Stimulated activated CD4-positive, alpha-beta T cell treated with anti-CD3 and anti-CD28 coated beads, Interleukin-1b, Interleukin-23, amount 100 ng/mL, for 1 hour (primary cell): ENCODE measurements around the gene ATRNL1.

Source experiments
- DNase-seq, 2 donors: peaks; one replicate each; pipeline ENCODE4 v3.0.0-alpha.2; 2020; ENCODE audit warnings: low read depth in 2 of 2

The ATRNL1 gene

GRCh38 chr10:115604627-115605026 lies 511.5 kb downstream of the ATRNL1 start:
- no peak for DNase-seq

DNA sequence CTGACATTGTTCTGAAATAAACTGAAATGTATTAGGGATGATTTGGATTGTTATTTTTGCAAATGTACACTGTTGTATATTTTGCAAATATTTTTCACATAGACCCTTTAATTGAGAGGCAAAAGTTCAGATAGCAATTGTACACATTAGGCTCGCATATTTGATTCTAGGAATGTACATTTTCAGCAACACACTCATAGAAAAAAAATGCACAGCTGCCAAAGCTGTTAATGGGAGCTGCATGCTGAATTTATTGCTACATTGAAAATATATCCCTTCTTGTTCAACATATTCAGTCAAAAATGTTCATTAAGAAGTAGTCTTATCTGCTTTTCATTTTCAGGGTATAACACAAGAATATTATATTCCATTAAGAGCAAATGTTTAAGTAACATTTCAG lies 512.9 kb downstream of the ATRNL1 start:
- DNase-seq, result no peak

- DNase-seq, result no peak
These were observed 513.6 kb downstream of the ATRNL1 start for GRCh38 chr10:115606741-115607140.

DNA sequence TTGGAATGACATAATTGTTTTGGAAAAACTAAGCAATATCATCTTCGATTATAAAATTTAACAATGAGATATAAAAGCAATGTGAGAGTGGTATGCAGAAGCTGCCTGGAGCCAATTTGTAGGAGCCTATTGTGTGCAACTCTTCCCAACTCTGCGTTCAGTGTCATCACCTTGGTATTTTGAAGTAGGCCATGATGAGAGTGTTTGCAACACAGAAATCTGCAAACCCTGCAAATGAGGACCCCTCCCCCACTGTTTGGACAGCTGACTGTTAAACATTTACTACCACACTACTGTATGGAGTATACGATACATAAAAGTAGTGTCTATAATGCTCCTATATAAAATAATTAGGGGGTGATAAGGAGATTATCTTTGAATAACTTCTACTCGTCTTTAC lies 531.3 kb downstream of the ATRNL1 start:
- no peak for DNase-seq

DNA sequence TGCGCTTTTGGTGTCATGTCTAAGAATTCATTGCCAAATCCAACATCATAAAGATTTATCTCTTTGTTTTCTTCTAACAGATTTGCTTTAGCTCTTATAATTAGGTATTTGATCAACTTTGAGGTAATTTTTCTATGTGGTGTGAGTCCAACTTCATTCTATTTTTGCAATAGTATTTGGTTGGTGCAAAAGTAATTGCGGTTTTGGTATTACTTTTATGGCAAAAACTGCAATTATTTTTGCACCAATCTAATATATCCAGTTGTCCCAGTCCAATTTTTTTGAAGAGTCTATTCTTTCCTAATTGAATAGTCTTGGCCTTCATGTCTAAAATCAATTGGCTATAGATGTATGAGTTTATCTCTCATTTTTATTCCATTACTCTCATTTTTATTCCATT lies 535.5 kb downstream of the ATRNL1 start:
- no peak for DNase-seq

GRCh38 chr10:115638246-115638645 lies 545.1 kb downstream of the ATRNL1 start:
- no peak for DNase-seq

GRCh38 chr10:115649217-115649616 lies 556.1 kb downstream of the ATRNL1 start:
- DNase-seq, result no peak

GRCh38 chr10:115653473-115653872 lies 560.3 kb downstream of the ATRNL1 start:
- DNase-seq, result no peak

DNA sequence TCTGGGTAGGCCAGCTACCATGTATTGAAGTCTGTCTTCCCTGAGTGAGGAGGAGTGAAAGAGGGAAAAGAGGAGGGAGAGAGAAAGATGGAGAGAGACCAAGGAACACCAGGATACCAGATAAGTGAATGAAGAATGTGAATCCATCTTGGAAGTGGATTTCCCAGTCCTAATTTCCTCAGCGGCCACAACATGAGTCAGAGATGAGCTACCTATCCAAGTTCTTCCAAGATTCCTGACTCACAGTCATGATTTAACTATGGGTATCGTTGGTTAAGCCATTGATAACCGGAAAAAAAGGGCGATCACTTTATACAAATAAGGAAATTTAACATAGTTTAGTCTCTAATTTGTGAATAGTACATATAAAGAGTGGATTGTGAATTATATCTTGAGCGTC lies 561.8 kb downstream of the ATRNL1 start:
- no peak for DNase-seq

DNA sequence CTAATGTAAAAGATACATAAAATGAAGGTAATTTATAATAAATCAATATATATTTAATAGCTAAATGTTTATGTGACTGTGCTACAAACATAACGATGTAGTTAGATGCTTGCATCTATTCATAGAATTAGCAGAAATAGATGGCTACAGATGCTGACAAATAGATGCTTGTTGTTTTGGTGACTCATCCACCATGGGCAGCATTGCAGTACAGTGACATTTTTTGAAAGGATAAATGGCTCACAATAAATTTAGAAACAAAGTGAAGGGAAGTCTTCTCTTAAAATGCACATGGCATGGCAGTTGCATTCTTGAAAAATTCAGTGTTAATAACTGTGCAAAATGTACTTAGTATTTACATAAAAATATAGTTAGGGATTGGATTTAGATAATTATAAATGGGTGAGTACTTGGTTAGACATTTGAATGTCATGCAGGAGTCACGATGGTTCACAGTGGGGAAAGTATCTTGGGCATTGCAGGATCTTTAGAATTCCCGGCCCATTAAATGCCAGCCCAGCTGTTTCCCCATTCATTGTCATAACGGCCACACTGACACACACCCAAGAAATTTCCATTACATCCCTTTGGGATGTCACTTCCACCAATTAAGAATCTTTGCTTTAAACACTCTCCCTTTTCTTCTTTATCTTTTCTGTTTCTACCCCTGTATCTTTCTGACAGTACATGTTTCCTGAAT lies 564.1 kb downstream of the ATRNL1 start:
- DNase-seq, result no peak

- no peak for DNase-seq
These were observed 566.5 kb downstream of the ATRNL1 start for GRCh38 chr10:115659616-115660015.

GRCh38 chr10:115660391-115660790 lies 567.2 kb downstream of the ATRNL1 start:
- no peak for DNase-seq

DNA sequence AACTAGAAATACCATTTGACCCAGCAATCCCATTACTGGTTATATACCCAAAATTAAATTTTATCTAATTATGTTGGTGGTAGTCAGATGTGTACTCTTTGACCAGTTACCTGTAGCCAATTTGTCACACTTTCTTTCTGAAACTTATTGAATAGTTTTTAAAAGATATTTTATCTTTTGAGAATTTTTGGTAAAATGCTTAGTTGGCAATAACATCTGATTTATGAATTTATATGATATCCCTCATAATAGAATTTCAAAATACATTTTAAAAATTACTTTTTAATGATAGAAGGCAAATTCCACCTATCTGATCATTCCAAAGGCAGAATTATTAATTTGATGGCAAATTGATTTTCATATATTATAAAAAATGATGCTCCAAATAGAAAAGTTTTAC lies 569.3 kb downstream of the ATRNL1 start:
- no peak for DNase-seq

DNA sequence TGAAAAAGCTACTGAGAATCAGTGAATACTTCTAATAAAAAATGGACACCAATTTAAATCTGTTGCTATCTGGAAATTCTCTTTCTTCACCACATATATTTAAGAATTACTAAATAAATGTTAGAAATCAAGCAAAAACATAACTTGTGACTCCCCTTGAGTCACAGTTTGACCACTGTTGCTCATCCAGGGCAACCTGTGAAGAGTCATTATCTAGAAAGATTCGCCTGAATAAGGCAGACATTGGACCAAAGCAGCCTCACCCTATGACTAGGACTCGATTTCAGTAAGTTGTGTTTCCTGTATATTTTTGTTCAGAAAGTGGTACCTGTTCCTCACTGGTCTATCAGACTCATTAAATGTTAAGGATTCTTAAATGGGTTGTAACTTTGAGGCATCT lies 572.4 kb downstream of the ATRNL1 start:
- DNase-seq, result no peak

- no peak for DNase-seq
These were observed 581.3 kb downstream of the ATRNL1 start for GRCh38 chr10:115674496-115674895.

- DNase-seq, result no peak
These were observed 603.6 kb downstream of the ATRNL1 start for GRCh38 chr10:115696747-115697146.

DNA sequence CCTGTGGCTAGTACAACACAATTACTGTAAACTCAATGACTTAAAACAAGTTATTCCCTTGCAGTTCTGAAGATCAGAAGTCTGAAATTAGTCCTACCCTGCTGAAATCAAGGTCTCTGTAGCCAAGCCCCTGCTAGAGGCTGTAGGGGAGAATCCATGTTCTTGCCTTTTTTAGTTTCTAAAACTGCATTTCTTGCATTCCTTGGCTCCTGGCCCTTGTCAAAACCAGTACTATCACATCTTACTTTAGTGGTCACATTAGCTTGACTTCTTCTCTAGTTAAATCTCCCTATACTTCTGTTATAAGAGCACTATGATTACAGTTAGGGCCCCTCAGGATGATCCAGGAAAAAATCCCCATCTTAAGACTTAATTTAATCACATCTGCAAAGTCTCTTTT lies 612.9 kb downstream of the ATRNL1 start:
- DNase-seq, result no peak

DNA sequence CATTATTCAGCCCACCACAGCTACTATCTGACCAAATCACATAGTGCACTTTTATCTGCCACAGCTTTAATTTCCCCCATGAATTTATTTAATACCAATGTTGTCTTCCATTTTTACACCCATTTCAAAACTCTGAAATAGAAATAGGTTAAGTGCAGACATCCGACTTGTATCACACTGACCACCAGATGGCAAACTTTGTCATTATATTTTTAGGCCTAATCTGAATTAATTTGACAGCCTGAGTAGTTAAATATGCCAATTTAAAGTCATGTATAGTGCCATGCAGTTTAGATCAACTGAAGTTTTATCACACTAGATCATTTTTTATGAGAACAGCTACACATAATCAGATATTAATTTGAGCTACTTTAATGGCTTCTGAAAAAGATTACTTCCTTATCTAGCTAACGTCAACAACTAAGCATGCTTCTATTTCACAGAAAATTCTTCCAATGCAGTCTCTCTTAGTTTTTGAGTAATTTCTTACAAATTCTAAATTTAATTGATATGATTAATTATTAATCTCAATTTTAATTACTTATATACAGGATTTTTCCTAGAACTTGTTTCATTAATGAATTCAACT lies 613.4 kb downstream of the ATRNL1 start:
- DNase-seq, result no peak

DNA sequence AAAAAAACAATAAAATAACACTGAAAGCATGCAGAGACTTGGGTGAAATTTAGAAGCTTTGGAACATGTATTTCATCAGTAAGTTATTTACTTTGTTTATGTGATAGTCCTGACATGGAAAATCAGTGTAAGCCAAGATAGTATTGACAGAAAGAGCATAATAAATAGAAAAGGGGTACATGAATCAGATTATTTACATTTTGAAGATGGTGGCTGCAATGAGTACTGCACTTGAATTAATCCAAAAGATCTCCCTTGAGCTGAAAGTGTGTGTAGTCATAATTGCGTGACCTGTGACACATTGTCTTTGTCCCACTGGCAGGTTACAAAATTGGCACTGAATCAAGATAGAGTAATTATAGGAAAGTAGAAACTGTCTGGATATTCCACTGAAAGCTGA lies 617.0 kb downstream of the ATRNL1 start:
- no peak for DNase-seq

DNA sequence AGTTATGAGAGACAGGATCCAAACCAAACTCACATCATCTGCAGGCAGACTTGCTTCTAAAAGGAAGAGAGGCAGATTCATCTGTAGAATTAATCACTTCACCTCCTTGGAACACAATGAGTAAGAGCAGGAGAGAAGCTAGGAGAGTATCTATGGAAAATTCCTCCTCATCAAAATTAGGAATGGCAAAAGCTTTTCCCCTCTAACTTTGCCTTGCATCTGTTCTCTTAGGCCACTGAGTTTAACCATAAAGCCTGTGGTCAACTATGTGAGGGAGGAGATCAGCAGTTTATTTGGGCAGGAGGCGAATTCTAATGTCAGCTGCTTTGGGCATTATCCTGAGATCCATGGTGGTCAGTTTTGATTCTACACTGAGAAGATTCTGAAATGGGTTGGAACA lies 618.1 kb downstream of the ATRNL1 start:
- no peak for DNase-seq

GRCh38 chr10:115720121-115720520 lies 627.0 kb downstream of the ATRNL1 start:
- DNase-seq, result no peak

DNA sequence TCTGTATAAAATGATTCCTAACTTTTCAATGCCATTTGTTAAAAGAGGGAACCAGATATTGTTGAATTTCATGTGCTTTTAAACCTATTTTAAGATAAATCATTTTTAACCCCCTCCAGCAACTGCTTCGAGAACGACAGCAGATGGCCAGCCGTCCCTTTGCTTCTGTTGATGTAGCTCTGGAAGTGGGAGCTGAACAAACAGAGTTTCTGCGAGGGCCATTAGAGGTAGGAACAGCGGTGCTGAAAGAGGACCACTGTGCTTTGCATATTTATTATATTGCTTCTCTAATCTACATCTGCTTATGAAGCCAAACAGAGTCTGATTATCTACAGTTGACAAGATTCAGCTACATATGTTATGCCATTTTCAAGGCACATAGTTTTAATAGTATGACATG lies 634.0 kb downstream of the ATRNL1 start:
- DNase-seq, result no peak

GRCh38 chr10:115744089-115744488 lies 650.9 kb downstream of the ATRNL1 start:
- DNase-seq, result no peak

DNA sequence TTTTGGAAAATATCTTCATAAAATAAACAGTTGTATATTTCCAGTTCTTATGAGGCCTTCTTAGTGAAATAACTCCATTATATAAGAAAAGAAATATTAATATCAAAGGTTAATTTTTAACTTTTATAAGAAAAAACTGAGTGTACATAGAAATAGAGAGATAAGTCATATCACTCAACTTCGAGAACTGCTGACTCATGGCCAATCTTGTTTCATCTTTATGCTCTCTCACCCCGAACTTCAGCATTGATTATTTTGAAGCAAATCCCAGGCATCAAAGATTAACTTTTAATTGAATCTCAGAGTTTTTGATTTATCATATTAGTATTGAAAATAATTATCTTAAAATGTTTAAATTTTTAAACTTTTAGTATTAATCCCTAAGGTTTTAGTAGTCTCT lies 652.8 kb downstream of the ATRNL1 start:
- no peak for DNase-seq
